ENCODE results near the gene TSPAN18. TPM values are rescaled to one million over a fixed set of nuclear protein-coding genes. Genes with fewer than 3 reads are reported as not detected.

Gene TSPAN18
- total RNA-seq, 4 donors from 2014 or later = 0.34 to 11.5 (median 2.7) TPM

DNA sequence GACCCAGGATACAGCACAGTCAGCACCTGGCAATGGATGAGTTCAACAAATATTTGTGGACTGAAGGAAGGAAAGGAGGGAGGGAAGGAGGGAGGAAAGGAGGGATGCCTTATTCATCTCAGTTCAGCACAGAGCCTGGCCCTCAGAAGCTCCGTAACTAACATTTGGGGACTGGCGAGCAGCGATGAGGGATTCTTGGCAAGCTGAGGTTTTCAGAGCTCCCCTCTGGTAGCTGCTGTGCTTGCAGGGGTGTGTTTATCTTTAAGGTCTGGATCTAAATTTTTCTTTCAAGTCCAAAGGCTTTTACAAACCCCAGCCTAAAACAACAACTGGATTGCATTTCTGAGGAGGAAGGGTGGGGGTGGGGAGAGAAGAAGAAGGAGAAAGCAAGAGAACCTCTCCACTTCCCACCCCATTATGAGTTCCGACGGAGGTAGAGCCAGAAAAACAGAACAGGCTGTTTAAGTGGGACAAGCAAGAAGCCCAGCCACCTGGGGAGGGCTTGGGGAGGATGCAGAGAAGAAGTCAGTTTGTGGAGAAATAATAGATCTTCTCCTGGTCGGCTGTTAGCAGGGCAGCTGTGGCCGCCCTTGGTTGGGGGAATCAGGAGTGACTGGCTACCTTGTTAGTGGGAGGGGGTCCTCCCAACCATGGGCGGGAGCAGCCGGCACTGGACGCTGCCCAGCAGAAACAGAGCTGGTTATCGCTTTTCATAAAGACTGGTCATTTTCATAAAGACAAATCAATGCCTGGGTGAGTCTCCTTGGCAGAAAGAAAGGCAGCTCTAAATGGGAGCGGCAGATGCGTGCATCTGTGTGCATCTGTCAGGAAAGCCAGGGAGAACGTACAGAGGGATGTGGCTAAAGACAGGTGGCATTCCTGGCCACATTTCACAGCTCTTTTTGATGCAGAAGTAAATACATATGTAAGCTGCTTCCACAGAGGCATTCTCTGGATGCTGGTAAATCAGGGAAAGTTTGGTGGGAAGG lies 78.0 kb downstream of the TSPAN18 start:
- TF ChIP-seq, protein P1, sequence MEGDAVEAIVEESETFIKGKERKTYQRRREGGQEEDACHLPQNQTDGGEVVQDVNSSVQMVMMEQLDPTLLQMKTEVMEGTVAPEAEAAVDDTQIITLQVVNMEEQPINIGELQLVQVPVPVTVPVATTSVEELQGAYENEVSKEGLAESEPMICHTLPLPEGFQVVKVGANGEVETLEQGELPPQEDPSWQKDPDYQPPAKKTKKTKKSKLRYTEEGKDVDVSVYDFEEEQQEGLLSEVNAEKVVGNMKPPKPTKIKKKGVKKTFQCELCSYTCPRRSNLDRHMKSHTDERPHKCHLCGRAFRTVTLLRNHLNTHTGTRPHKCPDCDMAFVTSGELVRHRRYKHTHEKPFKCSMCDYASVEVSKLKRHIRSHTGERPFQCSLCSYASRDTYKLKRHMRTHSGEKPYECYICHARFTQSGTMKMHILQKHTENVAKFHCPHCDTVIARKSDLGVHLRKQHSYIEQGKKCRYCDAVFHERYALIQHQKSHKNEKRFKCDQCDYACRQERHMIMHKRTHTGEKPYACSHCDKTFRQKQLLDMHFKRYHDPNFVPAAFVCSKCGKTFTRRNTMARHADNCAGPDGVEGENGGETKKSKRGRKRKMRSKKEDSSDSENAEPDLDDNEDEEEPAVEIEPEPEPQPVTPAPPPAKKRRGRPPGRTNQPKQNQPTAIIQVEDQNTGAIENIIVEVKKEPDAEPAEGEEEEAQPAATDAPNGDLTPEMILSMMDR (IDR thresholded peaks at IDR 0.05; ENCODE audit: low read depth) = no peak

DNA sequence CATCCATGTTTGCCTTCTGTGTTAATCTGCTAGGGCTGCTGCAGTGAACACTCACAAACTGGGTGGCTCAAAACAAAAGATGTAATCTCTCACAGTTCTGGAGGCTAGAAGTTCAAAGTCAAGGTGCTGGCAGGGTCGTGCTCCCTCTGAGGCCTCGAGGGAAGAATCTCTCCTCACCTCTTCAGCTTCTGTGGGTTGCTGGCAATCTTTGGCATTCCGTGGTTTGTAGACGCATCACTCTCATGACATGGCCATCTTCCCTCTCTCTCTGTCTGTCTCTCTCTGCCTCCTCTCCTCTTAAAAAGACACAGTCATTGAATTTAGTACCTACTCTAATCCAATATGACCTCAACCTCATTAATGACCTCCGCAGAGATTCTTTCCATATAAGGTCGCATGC lies 78.8 kb downstream of the TSPAN18 start:
- TF ChIP-seq, protein P1 (IDR thresholded peaks at IDR 0.05; ENCODE audit: low read depth) = no peak

DNA sequence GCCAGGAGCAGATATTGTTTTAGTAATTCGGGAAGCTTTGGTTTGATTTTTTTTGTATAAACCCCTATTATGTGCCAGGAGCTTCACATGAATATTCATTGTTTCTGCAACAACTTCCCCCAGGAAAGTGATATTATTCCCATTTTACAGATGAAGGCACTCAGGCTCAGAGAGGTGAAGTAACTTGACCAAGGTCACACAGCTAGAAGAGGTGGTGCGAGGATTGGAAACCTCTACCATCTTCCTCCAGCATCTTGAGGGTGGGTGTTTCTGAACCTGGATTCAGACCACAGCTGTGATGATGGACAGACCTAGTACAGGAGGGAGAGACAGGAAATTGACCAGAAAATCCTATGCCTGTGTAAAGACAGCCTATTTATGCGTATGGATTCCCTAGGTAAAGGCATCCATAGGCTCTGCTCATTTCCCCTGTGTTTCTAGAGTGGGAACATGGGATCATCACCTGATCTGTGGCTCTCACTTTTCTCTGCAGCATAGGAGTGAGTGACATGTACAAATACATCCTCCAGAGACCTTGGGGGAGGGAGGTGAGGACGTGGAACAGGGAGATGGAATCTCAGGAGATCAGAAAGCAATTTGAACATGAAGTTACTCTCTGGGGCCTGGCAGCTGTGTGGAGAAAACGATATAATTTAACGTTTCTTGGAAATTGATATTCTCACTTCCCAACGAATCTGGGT lies 81.4 kb downstream of the TSPAN18 start:
- TF ChIP-seq, protein P1 (IDR thresholded peaks at IDR 0.05; ENCODE audit: low read depth) = no peak

DNA sequence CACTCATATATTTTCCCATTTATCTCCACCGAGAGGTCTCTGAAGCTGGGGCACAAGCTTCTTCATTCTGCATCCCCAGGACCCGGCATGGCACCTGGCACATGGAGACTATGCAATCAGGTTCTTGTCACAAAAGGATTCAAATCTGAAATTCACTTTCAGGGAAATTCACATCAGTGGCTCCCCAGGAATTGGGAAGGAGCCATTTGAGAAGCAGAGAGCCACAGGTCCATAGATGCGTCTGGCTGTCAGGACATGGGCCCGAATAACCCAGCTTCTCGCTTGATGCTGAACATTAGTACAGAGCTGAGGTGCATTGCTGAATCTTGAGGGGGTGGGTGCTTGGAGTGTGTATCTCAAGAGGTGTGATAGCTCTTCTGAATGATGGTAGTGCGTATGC lies 82.5 kb downstream of the TSPAN18 start:
- TF ChIP-seq, protein P1 (IDR thresholded peaks at IDR 0.05; ENCODE audit: low read depth) = no peak

DNA sequence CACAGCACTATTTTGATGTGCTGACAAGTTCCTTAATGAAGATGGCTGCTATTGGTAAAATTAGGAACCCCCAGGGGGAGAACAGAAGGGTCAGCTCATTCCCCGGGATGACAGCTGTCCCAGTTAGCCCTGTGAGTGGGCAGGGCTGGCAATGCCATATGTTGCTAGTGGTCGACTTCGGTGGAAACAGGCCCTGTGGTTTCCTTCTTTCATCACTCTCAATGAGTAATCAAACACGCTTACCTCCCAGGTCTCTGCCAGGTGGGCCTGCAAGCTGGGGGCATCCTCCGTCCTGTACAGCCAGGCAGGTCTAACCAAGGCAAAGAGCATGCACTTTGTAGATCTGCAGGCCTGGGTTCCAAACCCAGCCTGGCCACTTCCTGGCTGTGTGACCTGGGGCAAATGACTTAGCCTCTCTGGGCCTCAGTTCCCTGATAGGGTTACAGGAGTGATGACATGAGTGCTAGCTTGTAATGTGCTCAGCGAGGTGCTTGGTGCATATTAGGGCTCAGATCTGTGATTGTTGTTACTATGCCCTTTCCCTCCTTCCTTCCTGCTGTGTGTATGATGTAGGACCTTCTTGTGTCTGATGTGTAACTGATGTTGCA lies 85.2 kb downstream of the TSPAN18 start:
- TF ChIP-seq, protein P1 (IDR thresholded peaks at IDR 0.05; ENCODE audit: low read depth) = no peak

DNA sequence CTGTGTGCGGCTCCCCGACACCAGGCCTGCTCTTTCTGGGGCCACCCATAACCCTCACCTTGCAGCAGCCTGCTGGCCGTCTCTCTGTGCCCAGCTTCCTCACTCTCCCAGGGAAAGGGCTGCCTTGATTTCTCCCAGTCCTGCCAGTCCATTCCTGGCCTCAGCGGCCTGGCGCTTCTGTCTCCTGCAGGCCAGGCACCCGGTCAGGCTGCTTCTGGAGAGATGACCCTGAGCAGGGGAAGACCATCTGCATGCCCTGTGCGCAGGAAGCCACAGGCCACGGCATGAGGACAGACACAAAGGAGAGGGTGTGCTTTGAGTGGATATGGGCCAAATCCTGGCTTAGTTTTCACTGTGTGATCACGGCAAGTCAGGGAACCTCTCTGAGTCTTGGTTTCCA lies 86.2 kb downstream of the TSPAN18 start:
- TF ChIP-seq, protein P1 (IDR thresholded peaks at IDR 0.05; ENCODE audit: low read depth) = no peak

DNA sequence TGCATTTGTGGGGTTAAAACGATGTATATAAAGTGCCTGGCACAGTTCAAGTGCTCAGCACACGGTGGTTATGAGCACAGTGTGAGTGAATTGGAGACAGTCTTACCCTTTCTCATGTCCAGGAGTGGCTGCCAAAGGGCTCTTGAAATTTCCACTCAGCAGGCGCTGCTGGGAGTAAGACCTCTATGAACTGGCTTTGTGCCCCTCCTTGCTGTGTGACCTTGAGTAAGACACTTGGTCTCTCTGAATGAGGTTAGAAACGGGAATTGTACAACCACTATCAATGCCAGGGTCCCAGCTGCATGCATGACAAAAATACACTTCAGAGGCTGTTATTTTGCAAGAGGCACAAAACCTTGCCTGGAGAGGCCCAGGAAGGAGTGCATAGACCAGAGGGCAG lies 86.6 kb downstream of the TSPAN18 start:
- TF ChIP-seq, protein P1 (IDR thresholded peaks at IDR 0.05; ENCODE audit: low read depth) = no peak
